ENCODE measurements around the gene SEPTIN11.

SEPTIN11 gene

DNA sequence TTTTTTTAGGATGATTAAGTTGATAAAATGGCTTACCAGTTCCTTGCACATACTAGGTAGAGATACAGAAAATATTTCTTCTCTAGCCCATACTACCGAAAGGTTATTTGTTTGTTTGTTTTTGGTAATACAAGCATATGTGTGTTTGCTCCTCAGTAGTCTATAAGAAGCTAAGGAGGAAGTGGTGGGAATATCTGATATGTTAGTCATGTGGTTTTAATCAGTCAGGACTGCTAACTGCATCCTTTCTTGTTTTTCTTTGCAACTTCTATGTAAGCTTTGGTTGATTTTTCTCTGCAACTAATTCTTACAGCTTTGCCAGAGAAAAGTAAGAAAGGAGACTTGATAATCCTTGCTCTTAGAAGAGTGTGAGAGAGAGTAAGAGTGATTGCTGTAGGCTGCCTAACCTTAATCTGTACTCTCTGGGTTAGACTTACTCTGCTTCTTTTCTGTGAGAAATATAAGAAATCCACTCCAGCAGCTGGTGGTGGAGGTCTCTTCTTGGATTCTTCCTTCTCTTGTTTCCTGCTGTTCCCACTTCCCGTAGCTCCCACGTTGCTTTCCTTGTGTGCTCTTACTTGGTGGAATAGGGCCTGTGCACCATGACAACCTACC lies 28.3 kb downstream of the SEPTIN11 start:
- in situ Hi-C loops (cut with MboI; ENCODE audit: low sequenced_read_pairs) = no loop called here

DNA sequence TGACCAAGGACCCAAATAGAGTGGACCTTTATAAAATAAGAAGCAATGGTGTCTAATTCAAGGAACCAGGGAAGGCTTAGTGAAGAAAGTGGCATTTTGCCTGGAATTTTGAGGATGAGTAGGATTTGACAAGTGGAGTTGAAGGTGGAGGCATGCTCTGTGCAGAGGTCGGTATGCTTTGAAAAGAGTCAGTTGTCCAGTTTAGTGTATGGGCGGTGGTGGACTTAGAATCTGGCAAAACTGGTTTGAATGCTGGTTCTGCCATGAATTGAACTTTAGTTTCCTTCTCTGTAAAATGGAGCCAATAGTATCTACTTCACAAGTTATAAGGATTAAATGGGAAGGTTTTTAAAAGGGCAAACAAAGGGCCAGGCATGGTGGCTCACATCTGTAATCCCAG lies 29.7 kb downstream of the SEPTIN11 start:
- in situ Hi-C loops (cut with MboI; ENCODE audit: low sequenced_read_pairs) = no loop called here

DNA sequence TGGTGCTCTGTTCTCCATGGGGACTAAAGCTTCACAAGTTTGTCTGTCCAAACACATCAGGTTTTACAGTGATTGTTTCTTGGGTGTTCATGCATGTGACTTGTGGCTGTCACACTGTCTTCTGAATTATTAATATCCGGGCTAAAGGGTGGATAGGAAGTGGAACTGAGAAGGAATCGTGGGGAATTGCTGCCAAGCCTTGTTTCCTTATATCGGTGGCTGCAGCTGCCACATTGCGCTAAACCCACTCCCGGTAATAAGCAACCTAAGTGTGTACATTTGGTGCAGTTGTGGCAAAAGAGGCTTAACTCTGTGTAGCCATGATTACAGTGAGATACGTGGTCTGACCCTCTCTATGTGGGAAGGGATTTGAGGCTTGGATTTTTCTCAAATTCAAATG lies 30.7 kb downstream of the SEPTIN11 start:
- in situ Hi-C loops (cut with MboI; ENCODE audit: low sequenced_read_pairs) = no loop called here

GRCh38 chr4:76981644-76982043 lies 32.1 kb downstream of the SEPTIN11 start:
- in situ Hi-C loops (cut with MboI; ENCODE audit: low sequenced_read_pairs) = no loop called here

DNA sequence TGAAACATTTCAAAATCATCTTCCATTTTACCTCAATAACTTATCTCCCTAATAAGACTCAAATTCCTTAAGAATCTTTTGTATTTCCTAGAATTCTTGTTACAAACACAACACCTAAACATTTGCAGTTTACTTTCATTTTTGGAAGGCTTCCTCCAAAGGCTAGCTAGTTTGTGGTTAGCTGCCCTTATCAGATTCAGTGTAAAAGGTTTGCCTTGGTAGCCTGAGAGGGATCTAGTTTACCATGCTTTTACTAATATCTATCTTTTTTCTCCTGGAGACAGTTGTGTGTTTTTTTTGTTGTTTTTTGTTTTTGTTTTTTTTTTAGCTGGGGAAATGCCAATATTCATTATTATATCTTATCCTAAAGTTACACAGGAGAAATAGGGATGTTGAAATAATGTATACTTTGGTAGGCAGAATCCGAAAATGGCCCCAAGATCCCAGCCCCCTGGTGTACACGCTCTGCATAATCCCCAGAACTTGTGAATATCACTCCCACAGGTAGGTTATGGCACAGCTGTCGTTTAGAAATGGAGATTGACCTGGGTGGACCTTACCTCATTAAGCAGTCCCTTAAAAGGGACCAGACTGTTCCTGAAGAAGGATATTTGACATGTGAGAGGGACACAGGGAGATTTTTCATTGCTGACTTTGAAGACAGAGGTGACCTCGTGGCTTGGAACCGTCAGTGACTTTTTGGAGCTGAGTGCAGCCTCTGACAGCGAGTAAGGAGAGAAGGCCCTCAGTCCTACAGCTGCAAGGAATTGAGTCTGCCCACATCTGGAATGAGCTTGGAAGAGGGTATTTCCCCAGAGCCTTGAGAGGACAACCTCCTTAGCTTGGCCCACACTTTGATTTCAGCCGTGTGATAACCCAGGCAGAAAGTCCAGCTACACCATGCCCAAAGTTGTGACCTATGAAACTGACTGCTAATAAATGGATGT lies 33.4 kb downstream of the SEPTIN11 start:
- in situ Hi-C loops (cut with MboI; ENCODE audit: low sequenced_read_pairs) = no loop called here

DNA sequence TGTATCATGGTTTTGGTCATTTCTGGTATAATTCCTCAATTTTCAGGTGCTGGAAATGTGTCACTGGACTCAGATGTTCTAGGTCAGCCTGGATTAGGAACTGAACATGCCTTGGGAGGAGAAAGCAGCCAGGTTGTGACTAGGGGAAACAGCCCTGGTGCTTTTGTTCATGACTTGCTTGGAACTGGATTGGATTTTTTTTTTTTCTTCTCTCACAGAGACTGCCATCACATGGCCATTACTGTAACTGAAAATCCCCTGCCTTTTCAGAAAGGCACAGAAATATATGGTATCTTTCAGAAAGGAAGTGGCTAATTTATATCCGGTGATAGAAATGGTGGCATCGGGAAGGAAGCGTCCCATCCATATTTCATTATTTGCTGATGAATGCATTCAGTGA lies 34.6 kb downstream of the SEPTIN11 start:
- in situ Hi-C loops (cut with MboI; ENCODE audit: low sequenced_read_pairs) = no loop called here

GRCh38 chr4:76984788-76985211 lies 35.2 kb downstream of the SEPTIN11 start:
- in situ Hi-C loops (cut with MboI; ENCODE audit: low sequenced_read_pairs) = no loop called here

DNA sequence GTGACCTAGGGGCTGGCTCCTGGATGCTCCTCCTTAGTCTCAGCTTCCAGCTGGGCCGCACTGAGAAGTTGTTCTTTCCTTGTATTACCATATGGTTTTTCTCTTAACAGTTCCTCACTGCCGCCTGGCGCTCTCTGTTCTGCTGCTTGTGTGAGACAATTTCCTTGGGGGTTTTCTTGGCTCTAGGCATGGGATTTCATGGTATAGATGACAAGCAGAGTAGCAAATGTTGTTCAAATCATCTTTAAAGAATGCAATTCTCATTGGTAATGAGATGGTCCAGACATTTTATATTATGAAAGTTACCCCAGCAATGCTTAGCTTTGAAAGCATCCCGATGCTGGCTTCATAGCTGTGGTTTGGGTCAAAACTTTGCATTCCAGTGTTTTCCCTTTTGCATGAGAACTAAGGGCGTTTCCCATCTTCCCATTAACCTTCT lies 37.6 kb downstream of the SEPTIN11 start:
- in situ Hi-C loops (cut with MboI; ENCODE audit: low sequenced_read_pairs) = no loop called here

GRCh38 chr4:76987685-76988084 lies 38.1 kb downstream of the SEPTIN11 start:
- in situ Hi-C loops (cut with MboI; ENCODE audit: low sequenced_read_pairs) = no loop called here

- in situ Hi-C loops (cut with MboI; ENCODE audit: low sequenced_read_pairs) = no loop called here
Observed at GRCh38 chr4:76989391-76990061, 40.0 kb downstream of the SEPTIN11 start.

- in situ Hi-C loops (cut with MboI; ENCODE audit: low sequenced_read_pairs) = no loop called here
Observed at GRCh38 chr4:76990288-76991080, 40.9 kb downstream of the SEPTIN11 start.

DNA sequence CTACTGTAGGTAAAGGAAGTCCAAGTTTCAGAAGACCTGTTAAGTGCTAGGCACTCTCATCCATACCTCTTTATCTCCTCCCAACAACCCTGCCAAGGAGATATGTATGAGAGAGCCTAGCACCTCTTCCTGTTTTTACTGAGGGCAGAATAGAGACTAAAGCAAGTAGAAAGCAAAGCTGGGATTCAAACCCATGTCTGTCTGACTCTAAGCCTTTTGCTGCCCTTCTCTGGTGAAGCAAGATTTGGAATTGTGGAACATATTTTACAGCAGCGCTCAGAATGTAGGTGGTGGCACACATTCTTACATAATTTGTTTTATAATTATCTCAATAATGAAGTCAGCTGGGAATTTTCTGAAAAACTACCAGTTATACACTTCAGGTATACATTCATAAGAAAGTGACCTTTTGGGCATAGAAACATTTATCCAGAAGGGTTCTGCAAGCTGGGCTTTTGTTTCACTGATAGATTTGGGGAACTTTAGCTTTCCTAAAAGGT lies 41.7 kb downstream of the SEPTIN11 start:
- in situ Hi-C loops (cut with MboI; ENCODE audit: low sequenced_read_pairs) = no loop called here

DNA sequence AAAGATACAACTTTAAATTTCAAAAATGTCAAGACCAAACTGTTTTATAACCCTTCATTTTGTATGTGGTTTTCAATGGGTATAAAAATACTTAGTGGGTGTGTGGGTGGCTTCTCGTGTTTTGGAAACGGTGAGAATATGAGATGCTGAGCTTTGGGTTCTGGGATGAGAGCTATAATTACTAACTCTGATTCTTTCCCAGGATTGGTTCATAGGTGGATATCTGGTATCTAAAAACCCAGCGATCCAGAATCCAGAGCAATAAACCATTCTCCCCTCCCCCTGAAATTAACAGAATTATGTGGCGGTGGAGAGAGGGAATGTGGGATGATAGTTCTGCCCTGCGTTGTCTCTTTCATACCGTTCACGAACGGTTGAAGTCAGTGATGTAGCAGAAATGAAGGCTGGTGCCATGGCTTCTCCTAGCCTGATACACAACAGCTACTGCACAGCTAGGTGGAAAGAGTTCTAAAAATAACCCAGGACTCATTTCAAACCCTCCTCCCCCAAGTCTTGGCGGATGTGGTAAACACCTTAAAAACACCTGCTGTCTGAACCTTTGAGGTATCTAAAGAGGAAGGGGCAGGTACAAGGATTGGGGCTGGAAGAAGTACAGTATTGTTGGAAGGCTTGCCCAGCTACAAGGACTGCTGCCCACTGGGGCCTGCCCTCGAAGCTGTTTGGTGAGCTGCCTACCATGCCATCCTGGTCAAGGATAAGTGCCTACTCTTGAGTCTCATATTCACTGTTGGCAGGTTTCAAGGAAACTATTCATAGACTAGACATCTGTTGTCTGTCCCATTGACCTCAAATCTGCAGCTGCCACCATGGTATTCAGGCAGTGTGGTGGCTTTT lies 44.5 kb downstream of the SEPTIN11 start:
- in situ Hi-C loops (cut with MboI; ENCODE audit: low sequenced_read_pairs) = no loop called here

- in situ Hi-C loops (cut with MboI; ENCODE audit: low sequenced_read_pairs) = no loop called here
Observed at GRCh38 chr4:76995776-76996175, 46.2 kb downstream of the SEPTIN11 start.

DNA sequence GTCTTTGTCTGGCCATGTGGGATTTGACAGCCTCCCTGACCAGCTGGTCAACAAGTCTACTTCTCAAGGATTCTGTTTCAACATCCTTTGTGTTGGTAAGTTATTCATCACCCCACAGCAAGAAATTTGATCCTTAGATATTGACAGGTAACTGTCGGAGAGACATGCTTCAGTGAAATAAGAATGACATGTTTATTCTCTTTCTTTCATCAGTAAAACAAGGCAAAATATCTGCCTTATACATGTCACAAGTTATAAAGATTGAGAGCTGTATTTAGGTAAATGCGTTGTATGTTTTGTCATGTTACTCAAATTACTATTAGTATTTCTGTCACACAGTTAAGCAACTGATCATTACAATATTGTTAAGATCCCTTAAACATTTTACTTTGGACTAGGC lies 46.9 kb downstream of the SEPTIN11 start:
- in situ Hi-C loops (cut with MboI; ENCODE audit: low sequenced_read_pairs) = no loop called here

- in situ Hi-C loops (cut with MboI; ENCODE audit: low sequenced_read_pairs) = no loop called here
Observed at GRCh38 chr4:76997077-76997476, 47.5 kb downstream of the SEPTIN11 start.

DNA sequence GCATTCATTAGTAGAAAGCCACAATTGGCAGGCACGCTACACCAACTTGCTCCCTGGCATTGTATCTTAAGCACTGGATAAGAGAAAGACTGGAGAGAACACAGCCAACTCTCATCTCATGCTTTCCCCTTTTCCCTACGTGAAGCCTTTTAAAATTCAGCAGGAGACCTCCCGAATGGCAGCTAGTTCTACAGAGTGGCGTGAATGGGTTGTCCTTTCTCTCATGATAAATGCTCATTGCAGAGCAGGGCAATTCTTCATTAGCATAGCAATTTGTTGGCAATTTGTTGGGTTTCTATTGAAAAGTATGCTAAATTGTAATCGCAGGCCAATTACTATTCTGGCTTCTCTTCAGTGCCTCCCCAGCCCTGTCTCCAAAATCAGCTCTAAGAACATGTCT lies 48.0 kb downstream of the SEPTIN11 start:
- in situ Hi-C loops (cut with MboI; ENCODE audit: low sequenced_read_pairs) = no loop called here

GRCh38 chr4:76998251-76998901 lies 48.8 kb downstream of the SEPTIN11 start:
- in situ Hi-C loops (cut with MboI; ENCODE audit: low sequenced_read_pairs) = no loop called here

All from hTERT RPE-1 (cell line).